OCI-LY7 (cell line): ENCODE results near the gene HMX3.

Experiments used
- CTCF ChIP-seq: fragments of 200-600 bp; sonication (generic); conservative IDR thresholded peaks from 2 replicates; pipeline ENCODE4 v1.5.1; 2014; ENCODE audit warnings: mild to moderate bottlenecking, antibody characterized with exemption, low read length, moderate library complexity, mixed read lengths
- EZH2phosphoT487 ChIP-seq: fragments of 200-600 bp; sonication (generic); IDR thresholded peaks from 2 replicates; pipeline ENCODE4 v1.6.1; 2018; ENCODE audit warnings: low read depth, borderline replicate concordance, mild to moderate bottlenecking, mixed run types, antibody characterized with exemption, low read length, moderate library complexity, mixed read lengths

GRCh38 chr10:123103944-123104343, 31.8 kb upstream of the HMX3 start:
- TF ChIP-seq CTCF = no peak
- no peak for TF ChIP-seq EZH2phosphoT487
